HepG2 (cell line): ENCODE results near the gene GNA12. TPM values are rescaled to one million over a fixed set of nuclear protein-coding genes. Genes with fewer than 3 reads are reported as not detected.

Experiments used
- ARID2 ChIP-seq: sonication (generic); formaldehyde crosslinking; IDR thresholded peaks from 2 replicates; pipeline ENCODE4 v1.8.1; 2022; ENCODE audit warnings: mild to moderate bottlenecking, missing genetic modification reagents, borderline replicate concordance
- ATM ChIP-seq: fragments of 450-650 bp; IDR thresholded peaks from 2 replicates; pipeline ENCODE4 v1.7.1; 2017; ENCODE audit warnings: mild to moderate bottlenecking, borderline replicate concordance
- ATRX ChIP-seq: sonication (generic); formaldehyde crosslinking; IDR thresholded peaks from 2 replicates; pipeline ENCODE4 v1.4.0; 2020; ENCODE audit warnings: missing genetic modification reagents, borderline replicate concordance
- GATA4 ChIP-seq: sonication (generic); IDR thresholded peaks from 2 replicates; pipeline ENCODE4 v1.6.1; 2016; ENCODE audit warnings: antibody characterized with exemption, low read depth, borderline replicate concordance
- GTF2F1 ChIP-seq: fragments of 150-350 bp; IDR thresholded peaks from 2 replicates; pipeline ENCODE4 v1.6.1; 2014; ENCODE audit warnings: low read length
- HDAC6 ChIP-seq: fragments of 200-600 bp; sonication (generic); IDR thresholded peaks from 2 replicates; pipeline ENCODE4 v1.7.0; 2017; ENCODE audit warnings: mild to moderate bottlenecking, antibody characterized with exemption, low read length, low read depth
- JUND ChIP-seq: sonication (generic); formaldehyde crosslinking; IDR thresholded peaks from 2 replicates; pipeline ENCODE4 v1.8.0; 2022; ENCODE audit warnings: mild to moderate bottlenecking, missing genetic modification reagents
- KDM2A ChIP-seq: sonication (generic); formaldehyde crosslinking; IDR thresholded peaks from 2 replicates; pipeline ENCODE4 v1.4.0; 2020; ENCODE audit warnings: low read depth, missing genetic modification reagents, borderline replicate concordance
- KLF11 ChIP-seq: IDR thresholded peaks from 2 replicates; pipeline ENCODE4 v1.6.1; 2016; ENCODE audit warnings: missing compliant biosample characterization
- MEF2D ChIP-seq: sonication (generic); formaldehyde crosslinking; IDR thresholded peaks from 2 replicates; pipeline ENCODE4 v1.5.1; 2020; ENCODE audit warnings: mild to moderate bottlenecking, missing genetic modification reagents
- RELA ChIP-seq: sonication (generic); formaldehyde crosslinking; IDR thresholded peaks from 2 replicates; pipeline ENCODE4 v1.4.0; 2020; ENCODE audit warnings: missing genetic modification reagents
- TBX3 ChIP-seq: fragments of 450-650 bp; IDR thresholded peaks from 2 replicates; pipeline ENCODE4 v1.6.1; 2017; ENCODE audit warnings: antibody characterized with exemption, mild to moderate bottlenecking, inconsistent platforms, borderline replicate concordance
- ZNF143 ChIP-seq: sonication (generic); formaldehyde crosslinking; IDR thresholded peaks from 2 replicates; pipeline ENCODE4 v1.4.0; 2020; ENCODE audit warnings: missing genetic modification reagents
- ZNF230 ChIP-seq: sonication (generic); formaldehyde crosslinking; IDR thresholded peaks from 2 replicates; pipeline ENCODE4 v1.4.0; 2020; ENCODE audit warnings: mild to moderate bottlenecking, missing genetic modification reagents
- ZNF256 ChIP-seq: sonication (generic); formaldehyde crosslinking; conservative IDR thresholded peaks from 2 replicates; pipeline ENCODE4 v1.4.0; 2020; ENCODE audit warnings: missing genetic modification reagents
- ZNF3 ChIP-seq: IDR thresholded peaks from 2 replicates; pipeline ENCODE4 v1.7.0; 2017; ENCODE audit warnings: inconsistent platforms
- ZNF441 ChIP-seq: sonication (generic); formaldehyde crosslinking; IDR thresholded peaks from 2 replicates; pipeline ENCODE4 v1.7.0; 2021; ENCODE audit warnings: missing genetic modification reagents, borderline replicate concordance
- ZNF562 ChIP-seq: sonication (generic); formaldehyde crosslinking; IDR thresholded peaks from 2 replicates; pipeline ENCODE4 v1.8.0; 2022; ENCODE audit warnings: missing genetic modification reagents, borderline replicate concordance
- ZNF781 ChIP-seq: sonication (generic); formaldehyde crosslinking; IDR thresholded peaks from 2 replicates; pipeline ENCODE4 v1.5.1; 2020; ENCODE audit warnings: borderline replicate concordance, mild to moderate bottlenecking, missing genetic modification reagents; ENCODE audit errors: not compliant biosample characterization
- ZNF792 ChIP-seq: IDR thresholded peaks from 2 replicates; pipeline ENCODE4 v1.6.1; 2016
- ZNF841 ChIP-seq: sonication (generic); formaldehyde crosslinking; IDR thresholded peaks from 2 replicates; pipeline ENCODE4 v1.8.1; 2023; ENCODE audit warnings: missing genetic modification reagents, borderline replicate concordance
- polyA plus RNA-seq, 8 experiments: library from polyadenylated mRNA; depleted of rRNA in 3 of 8; stranded (reverse) in 7 of 8; unstranded in 1 of 8; fragments of >200 nt; fragmentation: Illumina TruSeq in 4 of 8; extraction: Trizol in 4 of 8; gene quantifications; 2 replicates each; pipeline versions ENCODE4 v1.2.1 to v1.2.3, GENCODE V29; 2011 to 2016; ENCODE audit warnings: low read depth in 4 of 8, missing spikeins in 1 of 8, mixed read lengths in 1 of 8; ENCODE audit not compliant: insufficient read depth in 1 of 8
- total RNA-seq, 5 experiments: library from RNA; depleted of rRNA; stranded (reverse); fragments of >200 nt; fragmentation: Illumina TruSeq; extraction: Trizol; gene quantifications; 2 replicates each; pipeline ENCODE4 v1.2.3, GENCODE V29; 2016; ENCODE audit warnings: low read depth in 1 of 5
- TF ChIP-seq, protein P1 (sequence below): sonication (generic); formaldehyde crosslinking; IDR thresholded peaks from 2 replicates; pipeline ENCODE4 v1.4.0; 2020; ENCODE audit warnings: missing genetic modification reagents
- TF ChIP-seq, protein P2 (sequence below): sonication (generic); formaldehyde crosslinking; IDR thresholded peaks from 2 replicates; pipeline ENCODE4 v1.8.1; 2023; ENCODE audit warnings: mild to moderate bottlenecking, missing genetic modification reagents, borderline replicate concordance
- TF ChIP-seq, protein P3 (sequence below): sonication (generic); formaldehyde crosslinking; IDR thresholded peaks from 2 replicates; pipeline ENCODE4 v1.5.1; 2020; ENCODE audit warnings: missing genetic modification reagents, mild to moderate bottlenecking, borderline replicate concordance
- TF ChIP-seq, protein P4 (sequence below), 2 experiments: fragments of 450-650 bp in 1 of 2; sonication (generic) in 1 of 2; formaldehyde crosslinking; IDR thresholded peaks; 2 replicates each; pipeline versions ENCODE4 v1.5.0 to v1.8.0; 2020 to 2022; ENCODE audit warnings: mild to moderate bottlenecking in 1 of 2, missing genetic modification reagents in 1 of 2

The GNA12 gene
- total and polyA plus RNA-seq, 2 of the 13 experiments (the other 11 are each of a cell fraction or from before 2014, with no cell fraction given), result 16.2 to 50.9 TPM

DNA sequence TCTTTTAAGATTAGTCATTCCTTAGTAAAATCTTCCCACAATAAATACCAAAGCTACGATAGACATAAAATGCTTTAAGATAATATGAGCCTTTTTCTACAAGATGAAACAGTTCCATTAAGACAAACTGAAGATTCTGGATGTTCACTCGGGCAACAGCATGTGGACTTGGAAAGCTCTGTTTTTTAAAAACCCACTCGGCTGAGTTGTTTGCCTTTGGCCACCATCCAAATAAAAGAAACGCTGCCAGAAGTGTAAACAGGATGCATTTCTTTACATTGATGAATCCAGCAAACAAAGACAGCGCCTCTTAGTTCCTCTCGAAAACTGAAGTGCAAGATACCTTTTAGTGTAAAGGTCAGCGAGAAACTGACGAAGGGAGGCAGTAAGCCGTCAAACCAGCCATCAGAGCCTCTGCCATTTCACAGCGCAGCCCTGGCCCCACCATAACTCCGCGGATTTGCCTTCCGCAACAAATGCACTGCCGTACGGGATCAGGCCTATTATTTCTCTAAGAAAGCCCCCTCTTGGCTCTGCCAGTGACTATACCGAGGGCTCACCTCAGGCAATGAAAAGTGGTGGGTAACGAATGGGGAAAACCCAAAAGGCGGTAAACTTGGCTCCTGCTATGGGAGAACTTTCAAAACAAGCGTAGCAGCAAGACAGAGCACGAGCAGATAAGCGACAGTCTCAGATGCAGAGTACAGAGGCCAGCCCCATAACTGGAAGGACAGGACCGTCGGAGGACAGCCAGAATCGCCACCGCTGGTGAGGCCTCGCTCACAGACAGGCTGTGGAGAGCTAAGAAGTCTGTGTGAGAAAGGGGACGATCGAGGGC, 41.4 kb downstream of the GNA12 start (continued):
- TF ChIP-seq, protein P1, sequence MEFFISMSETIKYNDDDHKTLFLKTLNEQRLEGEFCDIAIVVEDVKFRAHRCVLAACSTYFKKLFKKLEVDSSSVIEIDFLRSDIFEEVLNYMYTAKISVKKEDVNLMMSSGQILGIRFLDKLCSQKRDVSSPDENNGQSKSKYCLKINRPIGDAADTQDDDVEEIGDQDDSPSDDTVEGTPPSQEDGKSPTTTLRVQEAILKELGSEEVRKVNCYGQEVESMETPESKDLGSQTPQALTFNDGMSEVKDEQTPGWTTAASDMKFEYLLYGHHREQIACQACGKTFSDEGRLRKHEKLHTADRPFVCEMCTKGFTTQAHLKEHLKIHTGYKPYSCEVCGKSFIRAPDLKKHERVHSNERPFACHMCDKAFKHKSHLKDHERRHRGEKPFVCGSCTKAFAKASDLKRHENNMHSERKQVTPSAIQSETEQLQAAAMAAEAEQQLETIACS, result no peak
- TF ChIP-seq ZNF441 (CRISPR knock-in tag), result 0 out of 2 replicates have a peak, but pooled peaks have one; percentile 1
- TF ChIP-seq, protein P2, sequence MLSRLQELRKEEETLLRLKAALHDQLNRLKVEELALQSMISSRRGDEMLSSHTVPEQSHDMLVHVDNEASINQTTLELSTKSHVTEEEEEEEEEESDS (CRISPR knock-in tag), result no peak
- TF ChIP-seq, protein P3, sequence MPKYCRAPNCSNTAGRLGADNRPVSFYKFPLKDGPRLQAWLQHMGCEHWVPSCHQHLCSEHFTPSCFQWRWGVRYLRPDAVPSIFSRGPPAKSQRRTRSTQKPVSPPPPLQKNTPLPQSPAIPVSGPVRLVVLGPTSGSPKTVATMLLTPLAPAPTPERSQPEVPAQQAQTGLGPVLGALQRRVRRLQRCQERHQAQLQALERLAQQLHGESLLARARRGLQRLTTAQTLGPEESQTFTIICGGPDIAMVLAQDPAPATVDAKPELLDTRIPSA, result no peak
- TF ChIP-seq ZNF3 (CRISPR knock-in tag), result no peak; the same call in 1 of the 2 replicates
- TF ChIP-seq MEF2D, result peak; percentile 78; the same call in 1 of the 2 replicates
- no peak for TF ChIP-seq KLF11
- no peak for TF ChIP-seq ZNF841 (CRISPR knock-in tag)
- no peak for TF ChIP-seq KDM2A (CRISPR knock-in tag)
- no peak for TF ChIP-seq ZNF230 (CRISPR knock-in tag)
- no peak for TF ChIP-seq JUND (CRISPR knock-in tag)
- TF ChIP-seq GATA4, result no peak; the same call in 1 of the 2 replicates
- TF ChIP-seq, protein P4, sequence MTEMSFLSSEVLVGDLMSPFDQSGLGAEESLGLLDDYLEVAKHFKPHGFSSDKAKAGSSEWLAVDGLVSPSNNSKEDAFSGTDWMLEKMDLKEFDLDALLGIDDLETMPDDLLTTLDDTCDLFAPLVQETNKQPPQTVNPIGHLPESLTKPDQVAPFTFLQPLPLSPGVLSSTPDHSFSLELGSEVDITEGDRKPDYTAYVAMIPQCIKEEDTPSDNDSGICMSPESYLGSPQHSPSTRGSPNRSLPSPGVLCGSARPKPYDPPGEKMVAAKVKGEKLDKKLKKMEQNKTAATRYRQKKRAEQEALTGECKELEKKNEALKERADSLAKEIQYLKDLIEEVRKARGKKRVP (CRISPR knock-in tag; IDR thresholded peaks at IDR 0.05), result peak in 1 of 2 experiments; percentile 46; a peak in 2 of 4 replicates
- no peak for TF ChIP-seq ZNF143 (CRISPR knock-in tag)
- TF ChIP-seq ARID2 (CRISPR knock-in tag), result no peak
- TF ChIP-seq HDAC6, result no peak
- TF ChIP-seq TBX3, result peak; percentile 45; the same call in 1 of the 2 replicates
- TF ChIP-seq ZNF256, result no peak
- TF ChIP-seq ATM, result no peak
- 0 out of 2 replicates have a peak, but pooled peaks have one; percentile 59 for TF ChIP-seq ZNF792
- TF ChIP-seq ZNF562 (CRISPR knock-in tag), result no peak
- peak; percentile 25 for TF ChIP-seq ZNF781
- no peak for TF ChIP-seq RELA (CRISPR knock-in tag)
- no peak for TF ChIP-seq ATRX
- no peak for TF ChIP-seq GTF2F1
